Mesothelial cell of epicardium (in vitro differentiated cells): ENCODE results near the gene MCM8. TPM values are rescaled to one million over a fixed set of nuclear protein-coding genes. Genes with fewer than 3 reads are reported as not detected.

Experiments used
- DNase-seq, 2 experiments: peaks; one replicate each; pipeline ENCODE4 v3.0.0; 2021; ENCODE audit warnings: low spot score in 2 of 2; ENCODE audit not compliant: unreplicated experiment in 2 of 2
- H3K27ac Mint-ChIP-seq: 2 replicates; pipeline ENCODE4 v1.8.0; 2021; ENCODE audit warnings: mixed read lengths
- H3K27me3 Mint-ChIP-seq: 2 replicates; pipeline ENCODE4 v1.8.0; 2021; ENCODE audit warnings: low read depth, mixed read lengths
- H3K36me3 Mint-ChIP-seq: 2 replicates; pipeline ENCODE4 v1.8.0; 2021; ENCODE audit warnings: mixed read lengths
- H3K4me1 Mint-ChIP-seq: 2 replicates; pipeline ENCODE4 v1.8.0; 2021; ENCODE audit warnings: mixed read lengths
- H3K4me3 Mint-ChIP-seq: 2 replicates; pipeline ENCODE4 v1.8.0; 2021; ENCODE audit warnings: mild to moderate bottlenecking, moderate library complexity, mixed read lengths
- H3K9me3 Mint-ChIP-seq: 2 replicates; pipeline ENCODE4 v1.8.0; 2021; ENCODE audit warnings: mixed read lengths
- total RNA-seq: library from RNA; stranded (reverse); gene quantifications from 3 replicates; pipeline ENCODE4 v1.2.1, GENCODE V29; 2021
- TF ChIP-seq, protein P1 (sequence below): fragments of 200-600 bp; sonication (generic); IDR thresholded peaks from one replicate; pipeline ENCODE4 v1.5.0; 2021; ENCODE audit warnings: antibody characterized with exemption; ENCODE audit not compliant: unreplicated experiment

The MCM8 gene
- total RNA-seq, 1 donor from 2014 or later, result 11.3 TPM

DNA sequence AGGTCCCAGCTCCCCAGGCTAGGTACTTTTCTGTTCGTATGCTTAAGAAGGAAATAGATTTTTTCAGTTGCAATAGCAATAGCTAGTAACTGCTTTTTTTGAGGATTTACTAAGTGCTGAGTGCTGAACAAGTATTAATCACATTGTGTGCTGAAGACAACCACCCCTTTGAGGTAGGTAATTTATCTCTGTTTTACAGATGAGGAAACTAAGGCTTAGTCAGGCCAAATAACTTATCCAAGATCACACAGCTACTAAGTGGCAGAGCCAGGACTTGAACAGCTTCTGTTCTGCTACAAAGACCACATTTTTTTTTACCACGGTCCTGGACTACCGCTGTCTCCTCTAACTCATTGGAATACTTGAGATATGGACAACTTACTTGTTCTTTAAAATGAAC is 63.6 kb downstream of the MCM8 start:
- TF ChIP-seq, protein P1, sequence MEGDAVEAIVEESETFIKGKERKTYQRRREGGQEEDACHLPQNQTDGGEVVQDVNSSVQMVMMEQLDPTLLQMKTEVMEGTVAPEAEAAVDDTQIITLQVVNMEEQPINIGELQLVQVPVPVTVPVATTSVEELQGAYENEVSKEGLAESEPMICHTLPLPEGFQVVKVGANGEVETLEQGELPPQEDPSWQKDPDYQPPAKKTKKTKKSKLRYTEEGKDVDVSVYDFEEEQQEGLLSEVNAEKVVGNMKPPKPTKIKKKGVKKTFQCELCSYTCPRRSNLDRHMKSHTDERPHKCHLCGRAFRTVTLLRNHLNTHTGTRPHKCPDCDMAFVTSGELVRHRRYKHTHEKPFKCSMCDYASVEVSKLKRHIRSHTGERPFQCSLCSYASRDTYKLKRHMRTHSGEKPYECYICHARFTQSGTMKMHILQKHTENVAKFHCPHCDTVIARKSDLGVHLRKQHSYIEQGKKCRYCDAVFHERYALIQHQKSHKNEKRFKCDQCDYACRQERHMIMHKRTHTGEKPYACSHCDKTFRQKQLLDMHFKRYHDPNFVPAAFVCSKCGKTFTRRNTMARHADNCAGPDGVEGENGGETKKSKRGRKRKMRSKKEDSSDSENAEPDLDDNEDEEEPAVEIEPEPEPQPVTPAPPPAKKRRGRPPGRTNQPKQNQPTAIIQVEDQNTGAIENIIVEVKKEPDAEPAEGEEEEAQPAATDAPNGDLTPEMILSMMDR, result no peak
- no peak for DNase-seq
- Mint-ChIP-seq H3K4me3 (no peak overlapping the region), H3K36me3 (peaks cover 59% of the 10 kb centered on the region), H3K27me3 (no peaks in the 10 kb centered on the region), H3K4me1 (no peaks in the 10 kb centered on the region), H3K9me3 (peaks cover 3% of the 10 kb centered on the region), H3K27ac (peak overlapping the region; percentile 41)

DNA sequence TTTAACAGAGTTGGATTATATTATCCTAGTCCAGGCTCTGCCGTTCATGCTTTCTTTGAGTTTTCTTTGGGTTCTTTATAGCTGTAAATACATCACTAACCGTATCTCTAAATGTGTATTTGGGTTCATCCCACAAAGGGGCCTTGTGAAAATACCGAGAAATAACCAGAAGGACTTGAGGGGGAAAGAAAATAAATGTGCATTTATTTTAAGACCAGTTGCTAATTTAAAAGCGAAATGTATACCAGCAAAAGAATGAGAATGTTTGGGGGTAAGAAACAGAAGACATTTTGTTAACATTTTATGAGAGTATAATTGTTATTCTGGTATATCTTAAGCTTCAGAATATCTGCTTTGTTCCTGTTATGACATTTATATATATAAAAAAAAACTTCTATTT is 64.5 kb downstream of the MCM8 start:
- Mint-ChIP-seq H3K27ac (no peak overlapping the region), H3K36me3 (peaks cover 58% of the 10 kb centered on the region), H3K4me1 (no peaks in the 10 kb centered on the region), H3K9me3 (peaks cover 3% of the 10 kb centered on the region), H3K27me3 (no peaks in the 10 kb centered on the region), H3K4me3 (no peak overlapping the region)
- TF ChIP-seq, protein P1, result no peak
- no peak for DNase-seq

GRCh38 chr20:6017467-6017866 is 67.0 kb downstream of the MCM8 start:
- TF ChIP-seq, protein P1, result no peak
- H3K9me3 Mint-ChIP-seq, result peaks cover 14% of the 10 kb centered on the region
- peaks cover 60% of the 10 kb centered on the region for H3K36me3 Mint-ChIP-seq
- H3K27ac Mint-ChIP-seq, result no peak overlapping the region
- DNase-seq, result no peak
- no peak overlapping the region for H3K4me3 Mint-ChIP-seq
- no peaks in the 10 kb centered on the region for H3K4me1 Mint-ChIP-seq
- no peaks in the 10 kb centered on the region for H3K27me3 Mint-ChIP-seq

DNA sequence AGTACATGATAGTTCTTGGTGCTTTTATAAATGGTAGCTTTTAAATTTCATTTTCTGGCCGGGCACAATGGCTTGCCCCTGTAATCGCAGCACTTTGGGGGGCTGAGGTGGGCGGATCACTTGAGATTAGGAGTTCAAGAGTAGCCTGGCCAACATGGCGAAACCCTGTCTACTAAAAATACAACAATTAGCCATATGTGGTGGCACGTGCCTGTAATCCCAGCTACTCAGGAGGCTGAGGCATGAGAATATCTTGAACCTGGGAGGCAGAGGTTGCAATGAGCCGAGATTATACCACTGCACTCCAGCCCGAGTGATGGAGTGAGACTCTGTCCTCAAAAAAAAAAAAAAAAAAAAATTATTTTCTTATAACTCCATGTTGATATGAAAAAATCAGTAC is 67.4 kb downstream of the MCM8 start:
- no peaks in the 10 kb centered on the region for H3K27me3 Mint-ChIP-seq
- no peak overlapping the region for H3K27ac Mint-ChIP-seq
- DNase-seq, result no peak
- peaks cover 18% of the 10 kb centered on the region for H3K9me3 Mint-ChIP-seq
- peaks cover 60% of the 10 kb centered on the region for H3K36me3 Mint-ChIP-seq
- TF ChIP-seq, protein P1, result no peak
- H3K4me1 Mint-ChIP-seq, result no peaks in the 10 kb centered on the region
- no peak overlapping the region for H3K4me3 Mint-ChIP-seq

GRCh38 chr20:6024768-6025167 is 74.3 kb downstream of the MCM8 start:
- DNase-seq, result no peak
- Mint-ChIP-seq H3K36me3 (peaks cover 68% of the 10 kb centered on the region), H3K9me3 (peaks cover 48% of the 10 kb centered on the region), H3K27ac (no peak overlapping the region), H3K27me3 (no peaks in the 10 kb centered on the region), H3K4me1 (peaks cover 12% of the 10 kb centered on the region), H3K4me3 (no peak overlapping the region)
- TF ChIP-seq, protein P1, result no peak

- H3K27ac Mint-ChIP-seq, result no peak overlapping the region
- no peak overlapping the region for H3K4me3 Mint-ChIP-seq
- TF ChIP-seq, protein P1, result no peak
- H3K9me3 Mint-ChIP-seq, result peaks cover 44% of the 10 kb centered on the region
- H3K36me3 Mint-ChIP-seq, result peaks cover 60% of the 10 kb centered on the region
- DNase-seq, result no peak
- H3K4me1 Mint-ChIP-seq, result peaks cover 21% of the 10 kb centered on the region
- H3K27me3 Mint-ChIP-seq, result no peaks in the 10 kb centered on the region
These were observed 75.6 kb downstream of the MCM8 start for GRCh38 chr20:6026051-6026450.
